Germinal center (tissue), 1 donor: ENCODE data around the gene CYP2D6.

Experiments used
- DNase-seq: peaks from one replicate; pipeline ENCODE4 v3.0.0; 2012; ENCODE audit warnings: mixed read lengths, low spot score

The CYP2D6 gene

DNA sequence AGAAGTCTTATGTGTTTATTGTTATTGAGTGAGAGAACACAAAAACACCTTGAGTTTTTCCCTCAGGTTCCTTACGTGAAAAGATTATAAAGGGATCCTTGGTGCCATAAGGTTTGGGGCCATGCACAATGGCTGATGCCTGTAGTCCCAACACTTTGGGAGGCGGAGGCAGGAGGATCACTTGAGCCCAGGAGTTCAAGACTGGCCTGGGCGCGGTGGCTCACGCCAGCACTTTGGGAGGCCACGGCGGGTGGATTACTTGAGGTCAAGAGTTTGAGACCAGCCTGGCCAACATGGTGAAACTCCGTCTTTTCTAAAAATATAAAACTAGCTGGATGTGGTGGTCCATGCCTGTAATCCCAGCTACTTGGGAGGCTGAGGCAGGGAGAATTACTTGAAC lies 45.7 kb downstream of the CYP2D6 start:
- no peak for DNase-seq

DNA sequence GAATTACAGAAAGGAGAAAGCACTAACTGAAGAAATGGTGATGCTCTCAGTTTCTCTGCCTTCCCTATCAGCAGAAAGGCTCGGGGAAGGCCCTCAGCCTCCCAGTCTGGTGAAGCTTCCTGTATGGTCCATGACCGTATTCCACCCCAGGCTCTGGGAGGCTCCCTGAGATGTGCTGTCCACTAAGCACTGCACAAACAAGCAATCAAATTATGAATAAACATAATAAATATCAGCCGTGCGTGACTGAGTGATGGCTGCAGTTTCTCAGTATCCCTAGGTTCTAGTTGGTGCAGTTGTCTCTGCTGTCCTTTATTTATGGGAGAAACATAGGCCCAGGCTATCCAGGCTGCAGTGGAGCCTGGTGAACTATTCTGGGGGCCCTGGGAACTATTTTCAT lies 47.5 kb downstream of the CYP2D6 start:
- DNase-seq, result no peak

GRCh38 chr22:42080287-42080686 lies 50.3 kb downstream of the CYP2D6 start:
- DNase-seq, result no peak

- peak; percentile 100 for DNase-seq
Measured at GRCh38 chr22:42079319-42080251, 51.0 kb downstream of the CYP2D6 start, which contains the start of gene SMDT1. SMDT1 (plus strand) TSS chr22:42079700; CDS start chr22:42079769, 69 bp downstream.

DNA sequence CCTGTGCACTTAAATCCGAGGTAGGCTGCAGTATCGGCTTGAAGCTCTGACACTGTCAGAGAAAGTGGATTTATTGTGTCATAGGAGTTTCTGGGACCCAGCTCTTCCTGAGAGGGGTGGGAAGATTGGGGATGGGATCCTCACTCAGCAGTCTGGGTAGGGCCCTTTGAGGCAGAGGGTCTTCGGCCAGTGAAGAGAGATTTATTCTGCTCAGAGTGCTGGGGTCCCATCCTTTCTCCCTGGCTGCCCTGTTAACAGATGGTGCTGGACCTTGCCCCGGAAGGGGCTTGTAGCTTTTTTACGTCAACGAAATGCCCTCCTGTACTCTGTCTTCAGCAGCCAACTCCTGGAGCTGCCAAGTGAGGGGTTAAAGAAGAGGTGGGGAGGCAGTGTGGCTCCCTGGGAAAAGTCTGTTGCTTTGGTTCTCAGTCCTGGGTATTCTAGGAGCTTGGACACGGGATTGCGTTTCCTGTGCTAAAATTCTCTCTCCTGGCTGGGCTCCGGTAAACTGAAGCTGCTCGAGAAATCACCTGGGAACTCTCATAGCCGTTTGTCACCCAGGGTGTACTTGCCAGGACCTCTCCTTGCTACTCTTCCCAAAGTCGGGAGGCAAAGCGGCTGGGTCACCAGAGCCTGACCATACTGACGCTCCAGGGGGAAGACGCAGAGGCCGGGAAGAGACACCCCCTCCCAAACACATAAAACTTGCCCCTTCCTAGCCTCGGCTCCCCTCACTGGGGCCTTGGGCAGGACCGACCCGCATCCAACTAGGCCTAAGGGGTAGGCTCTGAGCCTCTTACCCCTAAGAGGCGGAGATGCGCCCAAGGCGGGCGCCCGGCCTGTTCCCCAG lies 51.9 kb downstream of the CYP2D6 start:
- DNase-seq, result peak; percentile 12

GRCh38 chr22:42077486-42078125 lies 53.0 kb downstream of the CYP2D6 start:
- DNase-seq, result no peak

- DNase-seq, result no peak
Measured at GRCh38 chr22:42076764-42077485, 53.7 kb downstream of the CYP2D6 start.
